UCSD-AML1 (cell line): ENCODE results near the gene CHMP4A.
"Not testable (repeated sequence)": the region's sequence is repeated elsewhere in the genome, so short reads cannot be mapped to it uniquely, and the experiment has no call there.

ENCODE experiments used
- DNase-seq: peaks from one replicate; lab custom pipeline; 2025; ENCODE audit not compliant: unreplicated experiment; lab: John Stamatoyannopoulos, UW

Gene CHMP4A

DNA sequence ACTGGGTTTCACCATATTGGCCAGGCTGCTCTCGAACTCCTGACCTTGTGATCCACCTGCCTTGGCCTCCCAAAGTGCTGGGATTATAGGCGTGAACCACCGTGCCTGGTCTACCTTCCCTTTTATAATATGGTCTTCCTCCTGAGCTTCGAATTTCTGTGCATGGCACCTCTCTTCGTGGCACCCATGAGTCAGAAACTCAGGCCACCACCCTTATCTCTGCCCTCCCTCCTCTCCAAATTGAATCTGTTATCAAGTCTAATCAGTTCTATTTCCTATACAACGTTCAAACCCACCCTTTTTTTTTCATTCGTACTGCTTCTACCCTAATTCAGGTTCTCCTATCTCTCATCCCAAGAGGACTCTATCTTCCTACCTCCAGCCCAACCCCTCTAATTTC is 34.1 kb upstream of the CHMP4A start:
- DNase-seq: no peak

GRCh38 chr14:24246765-24247212 is 33.5 kb upstream of the CHMP4A start:
- DNase-seq: no peak

DNA sequence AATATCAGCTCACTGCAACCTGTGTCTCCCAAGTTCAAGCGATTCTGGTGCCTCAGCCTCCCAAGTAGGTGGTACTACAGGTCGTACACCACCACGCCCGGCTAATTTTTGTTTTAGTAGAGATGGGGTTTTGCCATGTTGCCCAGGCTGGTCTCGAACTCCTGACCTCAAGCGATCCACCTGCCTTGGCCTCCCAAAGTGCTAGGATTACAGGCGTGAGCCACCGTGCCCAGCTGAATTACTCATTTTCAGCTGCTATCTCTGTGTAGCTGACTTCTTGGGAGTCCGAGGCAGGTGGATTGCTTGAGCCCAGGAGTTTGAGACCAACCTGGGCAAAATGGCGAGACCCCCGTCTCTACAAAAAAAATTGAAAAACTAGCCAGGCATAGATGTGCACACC is 32.1 kb upstream of the CHMP4A start:
- DNase-seq: not testable (repeated sequence)

DNA sequence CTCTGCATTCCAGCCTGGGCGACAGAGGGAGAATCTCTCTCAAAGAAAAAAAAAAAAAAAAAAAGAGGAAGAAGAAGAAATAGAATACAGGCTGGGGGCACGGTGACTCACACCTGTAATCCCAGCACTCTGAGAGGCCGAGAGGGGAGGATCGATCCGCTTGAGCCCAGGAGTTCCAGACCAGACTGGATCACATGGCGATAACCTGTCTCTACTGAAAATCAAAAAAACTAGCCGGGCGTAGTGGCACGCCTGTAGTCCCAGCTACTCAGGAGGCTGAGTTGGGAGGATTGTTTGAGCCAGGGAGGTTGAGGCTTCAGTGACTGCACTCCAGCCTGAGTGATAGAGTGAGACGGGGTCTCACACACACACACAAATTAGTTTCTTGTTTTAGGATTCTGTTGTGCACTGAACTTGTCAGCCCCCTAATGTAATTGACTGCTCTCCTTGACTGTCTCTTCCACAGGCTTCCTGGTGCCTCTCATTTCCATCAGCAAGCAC is 30.1 kb upstream of the CHMP4A start:
- no peak for DNase-seq

DNA sequence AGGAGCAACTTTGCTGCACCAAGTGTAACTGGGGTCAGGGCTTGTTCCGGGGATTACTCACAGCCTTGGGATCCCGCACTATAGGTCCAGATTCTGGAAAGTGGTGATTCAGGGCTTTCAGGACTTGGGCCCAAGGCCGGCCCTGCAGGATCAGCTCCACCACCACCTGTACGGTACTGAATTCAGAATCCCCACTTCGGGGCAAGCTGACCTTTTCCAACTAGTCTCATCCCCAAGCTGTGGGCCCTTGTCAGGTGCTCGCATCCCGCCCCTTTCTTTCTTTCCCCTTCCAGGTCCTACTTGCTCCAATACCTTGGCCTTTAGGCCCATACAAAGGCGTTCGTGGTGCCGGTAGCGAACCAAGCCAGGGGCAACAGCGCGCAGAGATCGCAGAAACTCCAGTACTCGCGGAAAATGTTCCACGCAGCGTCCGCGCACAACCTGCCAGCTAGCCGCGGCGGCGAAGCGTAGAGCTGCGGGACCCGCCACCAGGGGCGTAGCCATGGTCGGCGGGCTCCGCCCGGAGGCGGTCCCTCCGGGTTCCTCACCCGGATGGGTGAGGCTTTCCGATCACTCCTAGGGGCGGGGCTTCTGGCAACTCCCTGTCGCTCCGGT is 28.6 kb upstream of the CHMP4A start:
- DNase-seq: peak; percentile 97

GRCh38 chr14:24240110-24240918 is 27.0 kb upstream of the CHMP4A start:
- no peak for DNase-seq

DNA sequence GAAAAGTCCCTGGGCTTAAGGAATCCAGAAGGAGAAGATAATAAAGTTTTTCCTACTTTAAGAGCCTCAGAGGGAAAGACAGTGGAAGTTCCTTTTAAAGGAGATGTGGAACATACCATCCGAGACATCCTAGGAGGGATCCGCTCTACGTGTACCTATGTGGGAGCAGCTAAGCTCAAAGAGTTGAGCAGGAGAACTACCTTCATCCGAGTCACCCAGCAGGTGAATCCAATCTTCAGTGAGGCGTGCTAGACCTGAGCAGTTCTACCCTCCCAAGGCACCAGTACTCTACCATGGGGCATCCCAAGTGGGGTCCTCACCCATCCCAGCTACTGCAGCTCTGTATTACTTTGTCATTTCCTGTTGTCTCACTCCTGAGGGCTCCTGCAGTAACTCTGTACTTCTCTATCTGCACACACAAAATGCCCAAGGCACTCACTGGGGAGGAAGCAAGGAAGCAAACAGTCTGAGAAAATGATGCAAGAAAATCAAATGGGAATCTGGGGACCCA is 25.3 kb upstream of the CHMP4A start:
- no peak for DNase-seq

- DNase-seq: no peak
Observed at GRCh38 chr14:24238123-24238522, 24.8 kb upstream of the CHMP4A start.

- DNase-seq: no peak
Observed at GRCh38 chr14:24237463-24237955, 24.2 kb upstream of the CHMP4A start.

GRCh38 chr14:24236689-24237462 is 23.6 kb upstream of the CHMP4A start:
- DNase-seq: no peak

- no peak for DNase-seq
Observed at GRCh38 chr14:24235804-24236688, 22.8 kb upstream of the CHMP4A start.

- no peak for DNase-seq
Observed at GRCh38 chr14:24234095-24235005, 21.1 kb upstream of the CHMP4A start.

DNA sequence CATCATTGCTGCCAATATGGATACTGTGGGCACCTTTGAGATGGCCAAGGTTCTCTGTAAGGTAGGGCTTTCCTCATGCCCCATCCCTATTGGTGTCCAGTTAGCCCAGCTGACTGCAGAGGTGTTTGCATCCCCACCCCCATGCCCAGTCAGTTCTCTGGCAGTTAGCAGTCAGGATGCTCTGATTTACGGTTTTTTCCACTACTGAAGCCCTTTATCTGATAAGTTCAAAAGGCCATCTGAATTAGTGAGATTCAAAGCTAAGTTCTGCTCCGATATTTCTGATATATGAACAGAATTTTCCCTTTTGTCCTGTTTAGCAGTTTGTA is 20.2 kb upstream of the CHMP4A start:
- no peak for DNase-seq

- DNase-seq: no peak
Observed at GRCh38 chr14:24232645-24233537, 19.6 kb upstream of the CHMP4A start, which contains the start of gene GMPR2. Gene GMPR2 (plus strand): TSS chr14:24232929. CDS start chr14:24233254, 325 bp downstream.

- peak; percentile 91 for DNase-seq
Observed at GRCh38 chr14:24232121-24232644, 18.9 kb upstream of the CHMP4A start, which contains the start of gene NEDD8. Gene NEDD8 (minus strand): TSS chr14:24232367. CDS start chr14:24232267, 100 bp downstream.

DNA sequence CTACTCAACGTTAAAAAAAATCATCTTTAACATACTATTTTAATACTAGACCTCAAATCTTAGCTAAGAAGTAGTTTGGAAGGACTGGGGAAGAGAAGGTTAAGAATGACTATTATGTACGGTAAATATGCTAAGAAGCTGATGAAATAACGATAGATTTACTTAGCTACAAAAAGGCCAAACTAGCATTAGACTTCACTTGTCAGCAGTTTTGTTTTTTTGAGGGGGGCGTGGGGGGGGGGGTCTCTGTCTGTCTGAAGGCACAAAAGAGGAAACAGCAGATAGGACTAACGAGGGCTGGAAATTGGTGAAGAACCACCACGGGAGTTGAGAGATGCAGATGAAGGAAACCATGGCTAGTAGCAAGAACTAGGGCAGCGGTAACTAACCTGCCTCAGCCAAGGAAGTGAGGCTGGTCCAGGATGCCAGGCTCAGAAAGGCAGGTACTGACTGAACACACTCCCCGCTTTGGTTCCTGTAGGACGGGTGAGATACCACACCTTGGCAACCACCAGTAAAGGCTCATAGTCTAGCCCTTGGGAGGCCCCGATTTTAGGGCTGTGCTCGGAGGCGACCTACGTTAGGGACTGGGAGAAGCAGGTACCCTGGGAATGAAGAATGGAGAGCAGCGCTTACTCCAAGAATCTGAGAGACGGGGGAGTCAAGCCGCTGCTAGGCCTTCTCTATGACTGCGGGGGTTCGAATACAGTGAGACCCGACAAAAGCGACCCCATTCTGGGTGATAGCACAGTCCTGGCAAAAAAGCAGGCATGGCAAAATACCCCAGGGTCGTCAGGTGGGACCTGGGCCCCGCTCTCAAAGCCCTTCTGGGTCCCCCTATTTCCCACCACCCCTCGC is 18.2 kb upstream of the CHMP4A start:
- no peak for DNase-seq

DNA sequence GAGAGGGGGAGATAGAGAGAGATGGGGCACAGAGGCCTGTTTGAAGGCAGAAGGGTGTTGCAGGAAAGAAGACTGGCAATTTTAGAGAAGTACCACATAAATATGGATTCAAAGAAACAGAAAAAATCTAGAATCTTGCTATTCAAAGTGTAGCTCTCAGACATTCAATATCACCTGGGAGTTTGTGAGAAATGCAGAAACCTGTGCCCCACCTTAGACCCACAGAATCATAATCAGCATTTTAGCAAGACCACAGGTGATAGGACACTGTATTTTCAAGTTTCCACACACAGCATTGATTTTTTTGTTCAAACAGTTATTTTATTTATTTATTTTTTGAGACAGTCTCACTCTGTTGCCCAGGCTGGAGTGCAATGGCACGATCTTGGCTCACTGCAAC is 15.6 kb upstream of the CHMP4A start:
- no peak for DNase-seq
